Stimulated activated CD8-positive, alpha-beta memory T cell treated with anti-CD3 and anti-CD28 coated beads, Interleukin-12 subunit alpha, Interleukin-12 subunit beta, amount 100 ng/mL, for 1 hour (primary cell): ENCODE data around the gene TMEM30A.

Experiments
- DNase-seq: peaks from one replicate; pipeline ENCODE4 v3.0.0-alpha.2; 2020; ENCODE audit warnings: low read depth

TMEM30A gene

DNA sequence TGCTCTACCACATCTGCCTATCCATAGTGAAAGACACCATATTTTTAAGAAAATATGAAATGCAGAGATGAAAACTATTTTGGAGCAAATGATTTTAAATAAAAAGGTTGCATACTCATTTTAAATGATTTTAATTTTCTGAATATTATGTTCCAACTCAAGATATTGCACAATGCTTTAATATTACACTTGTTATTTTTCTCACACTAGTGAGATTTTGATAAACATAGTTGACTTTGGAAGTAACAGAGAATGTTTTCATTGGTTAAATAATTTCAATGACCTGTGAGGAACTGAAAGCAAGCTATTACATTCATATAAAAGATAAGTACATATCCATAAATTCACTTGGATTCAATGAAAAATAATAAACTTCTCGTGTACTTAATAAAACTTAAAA is 7.2 kb upstream of the TMEM30A start:
- DNase-seq: no peak

DNA sequence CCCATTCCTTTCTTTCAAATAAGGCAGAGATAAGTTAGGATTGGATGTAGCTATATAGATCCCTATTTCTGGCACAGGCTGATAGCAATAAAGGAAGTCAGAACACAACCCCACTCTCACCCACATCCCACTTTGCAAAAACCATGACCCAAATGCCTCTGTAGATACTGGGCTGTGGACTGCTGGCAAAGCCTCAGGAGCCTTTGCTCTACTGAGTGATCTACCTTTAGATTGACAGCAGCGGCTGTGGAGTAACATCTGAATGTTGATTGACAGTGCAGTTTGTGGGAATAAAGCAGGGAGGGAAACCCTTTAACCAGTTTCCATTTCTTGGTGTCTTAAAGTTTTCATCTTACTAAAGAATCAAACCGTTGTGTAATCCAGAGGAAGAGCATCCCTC is 6.7 kb upstream of the TMEM30A start:
- no peak for DNase-seq

DNA sequence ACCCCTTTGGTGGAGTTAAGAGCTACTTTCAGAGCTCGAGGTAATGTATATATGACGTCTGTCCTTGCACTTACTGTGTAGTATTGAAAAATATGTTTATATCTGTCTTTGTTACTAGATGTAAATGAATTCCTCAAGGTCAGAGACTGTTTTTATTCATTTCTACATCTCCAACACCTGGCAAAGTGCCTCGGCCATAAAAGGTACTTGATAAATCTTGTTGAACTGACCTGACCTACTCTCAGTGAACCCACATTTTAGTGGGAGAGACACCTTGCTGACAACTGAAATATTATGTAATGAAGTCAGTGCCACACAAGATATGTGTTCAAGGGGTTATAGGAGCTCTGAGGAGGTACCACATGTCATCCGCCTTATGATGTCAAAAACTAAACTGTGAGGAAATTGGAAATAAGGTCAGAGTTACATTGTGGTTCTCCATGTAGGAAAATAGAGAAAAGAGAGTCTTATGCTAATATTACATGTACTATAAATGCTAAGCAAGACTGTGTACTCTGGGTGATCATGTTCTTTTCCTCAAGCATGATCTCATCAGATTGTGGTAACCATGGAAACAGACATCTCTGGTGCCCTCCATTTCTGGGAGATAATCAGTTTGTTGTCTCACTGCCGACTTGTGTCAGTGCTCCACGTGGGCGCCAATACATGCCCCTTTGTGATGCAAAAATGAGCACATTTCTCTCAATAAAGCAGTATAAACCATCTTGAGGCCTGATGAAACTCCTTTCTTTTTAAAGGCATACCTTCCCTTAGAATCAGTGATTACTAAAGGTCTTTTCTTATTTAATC is 5.7 kb upstream of the TMEM30A start:
- no peak for DNase-seq

DNA sequence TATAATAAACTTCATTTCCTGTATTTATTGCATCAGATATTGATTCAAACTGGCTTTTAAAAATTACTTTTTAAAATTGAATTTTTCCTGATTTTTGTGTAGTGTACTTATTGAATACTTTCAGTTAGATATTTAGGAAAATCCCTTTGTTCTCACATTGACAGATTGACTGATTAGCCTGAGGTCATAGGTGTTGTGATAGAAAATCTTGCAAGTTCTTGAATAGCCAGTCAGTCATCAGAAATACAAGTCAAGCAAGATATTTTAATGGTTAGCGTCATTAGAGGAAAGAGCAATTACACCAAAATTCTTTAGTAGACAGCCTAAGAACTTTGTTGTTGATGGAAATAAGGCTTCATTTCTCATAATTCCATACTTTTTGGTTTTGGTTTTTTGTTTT is 3.4 kb upstream of the TMEM30A start:
- DNase-seq: no peak

DNA sequence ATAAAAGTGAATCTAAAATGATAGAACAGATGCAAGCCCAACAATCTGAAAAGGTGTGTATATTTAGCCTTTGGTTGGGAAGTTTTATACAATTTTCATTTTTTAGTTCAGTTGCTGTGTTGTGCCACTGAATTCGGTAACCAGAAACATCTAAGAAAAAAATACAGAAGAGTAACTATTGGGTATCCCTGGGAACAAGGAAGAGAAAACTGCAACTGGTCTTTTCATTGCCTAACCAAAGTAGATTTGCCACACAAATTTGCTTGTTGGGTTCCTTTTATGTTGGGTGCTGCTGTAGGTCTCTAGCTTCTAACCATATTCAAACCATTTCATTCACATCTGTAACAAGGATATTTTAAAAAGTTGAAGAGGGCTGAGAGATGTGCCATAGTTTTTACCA is 2.8 kb upstream of the TMEM30A start:
- no peak for DNase-seq

DNA sequence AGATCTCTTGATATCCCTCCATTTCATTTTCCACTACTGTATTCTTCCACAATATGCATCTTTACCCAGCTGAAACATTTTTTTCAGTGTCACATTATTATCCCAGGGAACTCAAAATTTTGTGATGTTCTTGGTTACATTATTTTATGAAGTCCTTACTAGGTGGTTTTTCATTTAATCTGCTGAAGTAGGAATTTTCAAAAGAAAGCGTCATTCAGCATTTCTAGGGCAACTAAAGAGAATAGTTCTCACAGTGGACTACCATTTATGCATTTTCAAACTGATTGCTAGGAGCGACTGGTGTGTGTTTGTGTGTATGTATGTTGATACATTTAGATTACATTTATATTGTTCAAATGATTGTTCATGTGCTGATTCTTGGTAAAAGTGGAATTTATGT is 2.4 kb upstream of the TMEM30A start:
- no peak for DNase-seq

DNA sequence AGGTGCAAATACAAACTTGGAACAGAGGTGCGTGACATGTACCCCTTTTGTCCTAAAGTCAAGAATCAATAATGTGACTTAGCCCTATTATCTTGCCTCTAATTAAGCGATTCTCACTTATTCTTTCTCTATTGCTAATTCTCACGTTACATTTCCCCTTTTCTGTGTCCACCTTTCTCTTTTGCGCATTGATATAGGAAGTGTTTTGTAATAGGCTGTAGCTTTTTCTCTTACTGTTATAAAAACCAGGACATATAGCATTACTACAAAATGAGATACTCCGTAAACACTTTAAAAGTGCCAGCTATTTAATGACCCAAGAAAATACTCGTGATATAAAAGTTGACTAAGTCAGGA is 669 bp upstream of the TMEM30A start:
- no peak for DNase-seq

DNA sequence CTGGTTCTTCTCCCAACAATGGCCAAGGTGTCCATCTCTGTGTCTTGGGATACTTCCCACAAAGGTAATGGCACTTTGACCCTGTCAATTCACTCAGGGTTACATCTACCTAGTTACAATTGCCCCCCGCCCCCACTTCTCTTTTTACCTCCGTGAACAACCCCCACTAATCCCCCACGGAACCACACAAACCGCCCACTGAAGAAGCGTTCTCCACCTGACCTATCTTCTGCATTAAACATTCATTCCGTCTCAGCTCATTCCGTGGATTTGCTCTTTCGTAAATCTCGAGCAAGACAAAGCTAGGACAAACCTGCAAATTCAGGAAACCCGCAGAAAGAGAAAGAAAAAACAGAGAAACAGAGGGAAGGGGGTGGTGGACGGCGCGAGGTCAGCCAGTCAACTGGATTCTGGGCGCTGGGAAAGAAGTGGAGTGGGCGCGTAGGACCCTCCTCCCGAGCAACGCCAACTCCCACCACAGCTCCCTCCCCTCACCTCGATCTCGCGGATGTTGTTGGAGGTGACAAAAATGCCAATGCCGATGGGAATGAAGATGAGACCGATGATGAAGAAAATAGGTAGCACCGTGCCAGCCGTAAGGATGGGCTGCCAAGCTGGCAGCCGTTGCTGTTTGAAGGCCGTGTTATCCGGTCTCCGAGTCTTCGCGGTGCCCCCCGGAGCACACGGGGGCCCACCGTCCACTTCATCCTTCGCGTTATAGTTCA is 523 bp downstream of the TMEM30A start:
- peak; percentile 1 for DNase-seq

DNA sequence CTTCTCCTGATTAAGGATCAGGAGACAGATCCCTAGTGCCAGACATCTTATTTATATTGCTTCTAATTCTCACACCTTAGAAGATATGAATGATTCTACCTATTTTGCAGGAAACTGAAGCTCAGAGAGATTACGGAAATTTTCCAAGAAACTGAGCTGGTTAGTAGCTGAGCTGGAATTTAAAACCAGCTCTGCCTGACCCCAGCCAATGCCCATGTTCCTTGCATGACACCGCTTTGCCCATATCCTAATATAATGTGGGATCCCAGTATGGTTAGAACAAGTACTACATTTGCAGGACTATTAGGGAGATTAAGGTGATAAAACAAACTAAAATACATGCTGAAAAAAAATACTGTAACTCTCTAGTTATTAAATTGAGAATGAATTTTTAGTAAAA is 1.9 kb downstream of the TMEM30A start:
- DNase-seq: no peak

DNA sequence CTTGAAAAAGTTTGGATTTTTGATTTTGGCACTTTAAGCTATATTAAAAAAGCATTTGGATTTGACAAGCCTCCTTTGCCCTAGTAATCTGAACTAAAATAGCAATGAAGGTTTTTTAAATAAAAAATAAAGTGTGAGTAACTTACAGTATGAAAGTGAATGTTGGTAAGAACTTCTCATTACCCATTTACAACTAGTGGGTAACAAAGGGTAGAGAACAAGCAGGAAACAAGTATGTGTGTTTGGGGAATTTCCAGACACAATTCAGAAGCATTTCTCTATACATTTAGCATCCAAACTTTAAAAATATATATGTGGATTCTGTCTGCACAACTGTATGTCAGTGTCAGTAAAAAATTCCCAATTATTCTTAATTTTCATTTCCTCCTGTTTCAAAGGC is 2.9 kb downstream of the TMEM30A start:
- no peak for DNase-seq

DNA sequence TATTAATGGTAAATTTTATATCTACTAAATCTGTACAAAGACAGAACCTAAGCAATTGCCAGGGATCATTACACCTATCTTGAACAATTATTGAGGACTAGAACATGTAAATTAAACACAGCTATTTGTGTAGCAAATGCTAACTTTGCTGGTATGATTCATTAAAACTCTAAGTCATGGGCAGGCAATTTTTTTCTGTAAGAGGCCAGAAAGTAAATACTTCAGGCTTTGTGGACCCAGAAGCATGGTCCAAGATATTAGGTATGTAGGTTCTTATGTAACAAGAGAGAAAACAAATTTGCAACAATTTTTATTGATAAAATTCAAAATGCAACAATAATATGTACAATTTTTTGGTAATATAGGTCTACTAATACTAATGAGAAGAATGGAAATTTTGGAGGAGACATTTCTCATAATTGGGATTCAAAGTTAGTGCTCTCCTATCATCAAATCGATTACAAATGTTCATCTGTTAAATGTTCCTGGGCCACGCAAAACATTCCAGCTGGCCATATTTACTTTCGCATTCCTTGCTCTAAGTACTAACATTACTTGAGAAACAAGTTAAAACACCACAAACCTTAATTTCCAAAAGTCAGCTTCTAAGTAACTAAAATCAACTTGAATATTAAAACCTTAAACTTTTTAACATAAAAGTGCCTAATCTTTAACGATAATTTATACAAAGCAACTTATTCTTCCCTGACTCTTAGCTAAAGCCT is 4.3 kb downstream of the TMEM30A start:
- DNase-seq: no peak

DNA sequence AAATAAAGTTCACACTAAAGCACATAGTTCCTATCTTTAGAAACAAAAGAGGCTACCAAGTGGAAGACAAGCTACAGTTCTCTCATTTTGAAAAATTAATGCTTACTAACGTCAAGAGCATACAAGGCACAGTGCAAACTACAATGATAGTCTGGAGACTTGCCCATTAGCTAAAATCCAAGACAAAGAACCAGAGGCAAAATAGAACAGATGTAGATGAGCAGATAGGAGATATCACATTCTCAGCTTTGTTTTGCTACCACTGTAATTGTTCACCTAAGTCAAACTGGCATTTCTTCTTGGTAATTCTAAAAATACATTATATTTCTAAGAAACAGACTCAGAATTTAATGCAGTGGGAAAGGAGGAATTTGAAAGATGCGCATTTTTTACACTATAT is 5.2 kb downstream of the TMEM30A start:
- no peak for DNase-seq

DNA sequence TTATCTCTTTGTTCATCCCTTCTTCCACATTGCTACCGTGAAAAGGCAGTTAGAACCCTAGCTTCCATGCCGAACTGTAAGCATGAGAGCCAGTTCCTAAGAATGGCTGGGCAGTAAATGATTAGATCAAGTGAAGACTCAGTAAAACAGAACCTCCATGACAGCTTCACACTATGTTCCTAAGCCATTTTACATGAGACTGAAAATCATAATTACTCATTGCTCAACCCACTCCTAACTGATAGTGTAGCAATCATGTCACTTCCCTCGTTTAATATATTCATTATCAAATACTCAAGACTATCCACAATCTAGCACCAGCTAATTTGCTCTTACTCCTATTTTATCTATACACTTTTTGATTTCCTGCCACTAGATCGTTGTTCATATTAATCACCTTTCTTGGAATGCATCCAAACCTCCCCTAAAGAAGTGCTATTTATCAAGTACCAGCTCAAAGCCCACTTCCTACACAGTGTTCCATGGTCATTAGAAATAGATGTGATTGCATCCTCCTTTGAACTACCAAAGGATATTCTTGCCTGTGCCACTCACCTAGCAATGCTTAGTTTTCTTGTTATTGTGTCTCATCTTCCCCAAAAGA is 6.0 kb downstream of the TMEM30A start:
- DNase-seq: no peak

DNA sequence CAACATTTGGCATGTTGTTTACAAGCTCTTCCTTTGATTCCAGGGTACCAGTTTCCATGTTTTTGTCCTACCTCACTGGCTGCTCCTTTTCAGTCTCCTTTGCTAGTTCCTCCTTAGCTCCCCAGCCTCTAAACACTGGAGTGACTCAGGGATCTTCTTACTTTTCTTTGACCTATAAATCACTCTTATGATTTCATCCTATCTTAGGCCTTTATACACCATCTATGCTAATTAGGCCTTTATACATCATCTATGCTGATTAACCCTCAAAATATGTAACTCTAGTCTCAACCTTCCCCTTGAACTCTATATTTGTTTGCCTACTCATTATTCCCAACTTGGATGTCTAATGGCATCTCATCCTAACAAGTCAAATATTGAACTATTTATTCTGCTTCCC is 9.5 kb downstream of the TMEM30A start:
- DNase-seq: no peak

DNA sequence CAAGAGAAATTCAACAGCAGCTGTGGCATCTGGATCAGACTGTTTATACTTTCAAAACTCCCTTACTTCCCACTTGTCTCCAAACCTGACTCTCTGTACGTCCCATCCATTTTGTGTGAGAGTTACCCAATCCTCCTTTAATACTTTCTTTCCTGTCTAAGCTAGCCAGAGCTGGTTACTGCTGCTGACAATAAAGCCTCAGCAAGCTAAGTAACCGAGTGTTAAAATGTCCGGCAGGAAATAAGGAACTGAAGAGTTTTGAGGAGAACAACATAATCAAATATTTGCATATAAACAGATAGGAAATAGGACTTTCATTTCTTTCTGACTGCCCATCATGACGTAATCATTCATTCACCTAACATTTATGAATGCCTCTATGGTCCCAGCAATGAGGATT is 11.6 kb downstream of the TMEM30A start:
- DNase-seq: no peak

DNA sequence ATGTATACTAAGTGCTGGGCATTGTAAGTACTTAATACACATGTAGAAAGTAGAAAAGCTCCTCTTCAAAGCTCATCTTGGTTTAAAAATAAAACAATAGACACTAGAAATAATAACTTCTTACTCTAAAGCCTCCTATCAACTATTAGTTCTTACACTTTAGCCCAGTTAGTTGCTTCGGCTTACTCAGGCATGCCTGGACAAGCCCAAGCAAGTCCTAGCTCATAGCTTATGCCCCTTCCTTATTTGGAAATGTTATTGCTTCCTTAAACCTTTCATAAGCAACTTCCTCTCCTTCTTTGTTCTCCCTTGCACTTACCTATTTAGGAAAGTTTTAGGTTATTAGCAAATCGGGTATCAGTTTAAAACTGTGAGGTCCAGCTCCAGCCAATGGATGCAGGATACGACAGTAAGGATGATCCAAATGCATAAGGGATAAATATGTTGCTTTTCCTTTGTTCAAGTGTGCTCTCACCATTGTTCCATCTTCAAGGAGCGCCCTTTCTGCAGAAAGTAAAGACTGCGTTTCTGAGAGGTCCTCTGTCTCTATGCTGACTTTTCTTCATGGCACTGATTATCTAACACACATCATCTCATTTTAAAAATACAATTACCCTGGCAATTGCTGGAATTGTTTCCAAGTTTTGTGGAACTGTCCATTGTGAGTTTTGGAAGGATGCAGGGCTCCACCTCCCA is 12.3 kb downstream of the TMEM30A start:
- DNase-seq: no peak

DNA sequence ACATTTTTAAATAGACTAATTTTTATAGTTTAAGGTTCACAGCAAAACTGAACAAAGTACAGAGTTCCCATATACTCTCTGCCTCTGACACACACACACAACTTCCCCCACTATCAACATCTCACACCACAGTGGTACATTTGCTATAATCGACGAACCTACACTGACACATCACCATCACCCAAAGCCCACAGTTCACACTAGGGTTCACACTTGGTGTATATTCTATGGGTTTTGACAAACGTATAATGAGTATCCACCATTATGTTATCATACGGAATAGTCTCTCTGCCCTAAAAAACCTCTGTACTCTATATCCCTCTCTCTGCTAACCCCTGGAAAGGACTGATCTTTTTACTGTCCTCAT is 15.6 kb downstream of the TMEM30A start:
- no peak for DNase-seq

DNA sequence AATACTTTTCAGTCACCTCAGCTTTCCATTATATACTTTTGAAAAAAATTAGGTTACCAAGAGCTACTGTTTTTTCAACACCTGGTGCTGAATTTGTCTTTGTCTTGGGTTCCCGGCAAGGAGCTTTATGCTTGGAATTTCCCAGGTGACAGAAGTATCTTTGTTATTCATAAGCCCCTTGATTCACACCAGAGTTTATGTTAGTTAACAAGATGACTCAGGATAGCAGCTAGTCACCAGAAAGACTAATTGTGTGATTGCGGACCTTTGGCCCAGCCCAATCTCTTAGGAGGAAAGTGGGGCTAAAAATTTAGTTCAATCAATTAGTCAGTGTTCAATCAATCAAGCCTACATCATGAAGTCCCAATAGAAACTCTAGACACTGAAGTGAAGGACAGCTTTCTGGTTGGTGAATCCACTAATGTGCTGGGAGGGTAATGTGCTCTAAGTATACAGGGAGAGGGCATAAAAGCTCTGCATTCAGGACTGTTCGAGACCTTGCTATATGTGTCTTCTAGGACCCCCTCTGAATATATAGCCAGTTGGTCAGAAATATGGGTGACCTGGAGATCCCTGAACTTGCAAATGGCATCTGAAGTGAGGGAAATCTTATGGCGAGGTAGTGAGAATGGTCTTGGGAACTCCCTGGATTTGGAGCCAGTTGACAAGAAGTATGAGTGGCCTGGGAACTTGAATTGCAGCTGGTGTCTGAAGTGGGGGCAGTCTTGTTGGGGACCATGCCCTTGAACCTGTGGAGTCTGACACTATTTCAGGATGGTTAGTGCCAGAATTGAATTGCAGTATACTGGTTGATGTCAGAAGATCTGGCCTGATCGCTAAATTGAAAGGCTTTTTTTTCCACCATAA is 16.2 kb downstream of the TMEM30A start:
- no peak for DNase-seq

DNA sequence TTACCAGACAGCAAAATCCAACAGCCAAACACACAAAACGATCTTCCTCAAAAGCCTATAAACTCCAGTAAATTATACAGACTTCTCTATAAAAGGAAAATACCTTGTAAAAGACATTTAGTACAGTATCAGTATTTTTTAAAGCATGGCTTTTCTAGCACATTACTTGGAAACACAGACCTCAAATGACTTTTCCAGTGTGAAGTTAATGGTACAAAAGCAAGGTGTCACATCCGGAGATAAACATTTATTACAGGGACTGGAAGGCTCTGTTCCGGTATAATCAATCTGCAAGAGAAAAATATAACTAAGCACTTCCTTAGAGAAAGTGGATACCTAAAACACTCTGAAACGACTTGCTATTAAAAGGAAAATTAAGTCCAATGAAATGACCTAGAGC is 17.1 kb downstream of the TMEM30A start:
- no peak for DNase-seq

DNA sequence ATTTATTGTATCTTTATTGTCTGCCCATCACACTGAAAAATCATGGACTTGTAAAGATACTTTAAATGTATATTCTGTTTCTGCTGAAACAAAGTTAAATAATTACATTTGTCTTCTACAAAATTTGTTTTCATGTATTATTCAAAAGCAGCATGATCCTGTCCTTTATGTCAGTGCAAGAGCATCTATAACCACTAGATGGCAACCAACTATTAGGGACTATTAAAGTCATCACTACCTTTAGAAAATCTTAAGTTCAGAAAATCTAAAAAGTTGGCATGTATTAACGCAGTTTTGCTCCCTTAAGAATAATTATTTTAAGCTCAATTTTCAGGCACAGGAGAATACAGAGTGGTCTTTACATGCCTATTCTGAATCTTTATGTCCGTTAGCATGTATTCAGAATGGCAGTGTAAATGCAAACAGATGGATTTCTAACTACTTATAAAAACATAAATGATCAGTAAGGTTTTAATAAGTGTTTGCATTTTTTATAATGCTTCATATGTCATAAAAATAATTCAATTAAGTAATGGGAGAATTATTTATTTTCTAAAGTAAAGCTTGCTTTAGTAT is 17.8 kb downstream of the TMEM30A start:
- DNase-seq: no peak

DNA sequence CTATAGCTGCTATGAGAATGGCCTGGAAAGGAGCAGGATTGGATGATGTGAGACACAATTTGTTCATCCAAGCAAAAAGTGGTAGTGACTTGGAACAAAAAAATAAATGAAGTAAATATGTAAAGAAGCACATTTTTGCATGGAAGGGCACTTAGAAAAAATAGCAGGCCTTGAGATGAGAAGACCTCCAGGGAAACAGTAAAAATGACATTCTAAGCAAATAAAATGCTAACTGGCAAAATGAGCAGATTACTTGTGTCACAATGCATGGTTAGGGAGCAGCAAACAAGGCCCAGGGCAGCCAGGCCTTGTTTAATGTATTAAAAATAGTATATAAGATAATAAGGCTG is 21.2 kb downstream of the TMEM30A start:
- no peak for DNase-seq
